AG09309 (cell line): Measurements from ENCODE around the gene PGPEP1.

Experiments
- DNase-seq: peaks from one replicate; pipeline ENCODE4 v3.0.0-alpha.2; 2010; ENCODE audit warnings: low read depth
- H3K4me3 ChIP-seq: 2 replicates; pipeline ENCODE4 v1.5.1; 2011; ENCODE audit warnings: mild to moderate bottlenecking, low read depth, low read length, moderate library complexity; ENCODE audit not compliant: control insufficient read depth
- TF ChIP-seq, protein P1 (sequence below): IDR thresholded peaks from 2 replicates; pipeline ENCODE4 v1.5.1; 2011; ENCODE audit warnings: mild to moderate bottlenecking, low read depth, low read length, inconsistent platforms; ENCODE audit not compliant: insufficient read depth, control insufficient read depth; ENCODE audit errors: missing control alignments

PGPEP1 gene

DNA sequence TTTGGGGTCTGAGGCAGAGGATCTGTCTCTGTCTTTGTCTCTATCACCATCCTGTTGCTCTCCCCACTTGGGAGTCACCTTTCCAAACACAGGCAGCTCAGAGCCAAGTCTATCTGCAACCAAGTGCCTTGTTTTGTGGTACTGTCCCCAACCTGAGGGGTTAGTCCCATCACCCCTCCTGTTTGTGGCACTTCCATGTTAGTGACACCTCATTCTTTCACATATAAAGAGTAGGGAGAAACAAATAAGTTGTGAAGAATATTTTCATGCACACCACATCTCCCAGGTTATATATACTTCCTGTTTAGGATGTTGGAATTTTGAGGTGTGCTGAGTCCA lies 49.3 kb downstream of the PGPEP1 start:
- no peak overlapping the region for H3K4me3 ChIP-seq
- no peak for DNase-seq
- TF ChIP-seq, protein P1, sequence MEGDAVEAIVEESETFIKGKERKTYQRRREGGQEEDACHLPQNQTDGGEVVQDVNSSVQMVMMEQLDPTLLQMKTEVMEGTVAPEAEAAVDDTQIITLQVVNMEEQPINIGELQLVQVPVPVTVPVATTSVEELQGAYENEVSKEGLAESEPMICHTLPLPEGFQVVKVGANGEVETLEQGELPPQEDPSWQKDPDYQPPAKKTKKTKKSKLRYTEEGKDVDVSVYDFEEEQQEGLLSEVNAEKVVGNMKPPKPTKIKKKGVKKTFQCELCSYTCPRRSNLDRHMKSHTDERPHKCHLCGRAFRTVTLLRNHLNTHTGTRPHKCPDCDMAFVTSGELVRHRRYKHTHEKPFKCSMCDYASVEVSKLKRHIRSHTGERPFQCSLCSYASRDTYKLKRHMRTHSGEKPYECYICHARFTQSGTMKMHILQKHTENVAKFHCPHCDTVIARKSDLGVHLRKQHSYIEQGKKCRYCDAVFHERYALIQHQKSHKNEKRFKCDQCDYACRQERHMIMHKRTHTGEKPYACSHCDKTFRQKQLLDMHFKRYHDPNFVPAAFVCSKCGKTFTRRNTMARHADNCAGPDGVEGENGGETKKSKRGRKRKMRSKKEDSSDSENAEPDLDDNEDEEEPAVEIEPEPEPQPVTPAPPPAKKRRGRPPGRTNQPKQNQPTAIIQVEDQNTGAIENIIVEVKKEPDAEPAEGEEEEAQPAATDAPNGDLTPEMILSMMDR = no peak

- no peak overlapping the region for H3K4me3 ChIP-seq
- DNase-seq = no peak
These were observed 49.9 kb downstream of the PGPEP1 start for GRCh38 chr19:18390065-18390907.

GRCh38 chr19:18391509-18392075 lies 51.2 kb downstream of the PGPEP1 start:
- H3K4me3 ChIP-seq = no peak overlapping the region
- TF ChIP-seq, protein P1 = no peak
- DNase-seq = no peak

More at GRCh38 chr19:18390065-18390907, 49.9 kb downstream of the PGPEP1 start:
- TF ChIP-seq, protein P1 = no peak

DNA sequence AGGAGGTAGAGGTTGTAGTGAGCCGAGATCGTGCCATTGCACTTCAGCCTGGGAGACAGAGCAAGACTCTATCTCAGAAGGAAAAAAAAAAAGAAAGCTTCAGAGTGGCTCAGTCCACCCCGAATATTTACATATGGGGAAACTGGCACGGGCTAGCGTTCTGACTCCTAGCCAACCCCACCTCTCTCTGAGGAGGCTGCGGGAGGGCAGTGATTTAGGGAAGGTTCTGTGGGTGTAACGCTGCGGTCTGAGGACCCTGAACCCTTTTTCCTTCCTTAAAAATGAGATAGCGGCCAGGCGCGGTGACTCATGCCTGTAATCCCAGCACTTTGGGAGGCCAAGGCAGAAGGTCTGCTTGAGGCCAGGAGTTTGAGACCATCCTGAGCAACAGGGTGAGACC lies 52.0 kb downstream of the PGPEP1 start:
- TF ChIP-seq, protein P1 = no peak

GRCh38 chr19:18392926-18393325 lies 52.5 kb downstream of the PGPEP1 start:
- TF ChIP-seq, protein P1 = no peak
- no peak overlapping the region for H3K4me3 ChIP-seq
- no peak for DNase-seq

More for the DNA sequence above, 52.0 kb downstream of the PGPEP1 start:
- no peak for DNase-seq
- H3K4me3 ChIP-seq = no peak overlapping the region

DNA sequence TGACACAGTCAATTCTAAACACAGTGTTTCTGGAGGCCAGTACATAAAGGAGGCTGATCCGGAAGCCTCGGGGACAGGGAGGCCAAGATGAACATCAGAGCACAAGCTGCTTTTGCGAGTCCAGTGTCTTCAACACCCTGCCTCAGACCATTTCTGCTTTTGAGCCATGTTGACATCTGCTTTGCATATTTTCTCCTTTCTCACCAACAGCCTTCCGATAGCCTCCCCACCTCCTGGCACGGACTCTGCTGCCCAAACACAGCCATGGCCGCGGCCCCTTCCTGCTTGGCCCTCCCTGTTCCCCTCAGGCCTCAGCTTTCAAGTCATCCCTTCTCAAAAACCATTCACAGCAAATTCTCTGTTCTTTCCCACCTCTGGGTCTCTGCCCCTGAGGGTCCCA lies 53.4 kb downstream of the PGPEP1 start:
- no peak for DNase-seq
- H3K4me3 ChIP-seq = no peak overlapping the region
- TF ChIP-seq, protein P1 = no peak
